Activated CD8-positive, alpha-beta T cell treated with anti-CD3 and anti-CD28 coated beads for 36 hours (primary cell): ENCODE measurements around the gene ATP4B. TPM values are rescaled to one million over a fixed set of nuclear protein-coding genes. Genes with fewer than 3 reads are reported as not detected.

Source experiments
- ATAC-seq: fragments of 200-7000 bp; cut with Tn5 transposase; one replicate; pipeline ENCODE4 v1.10.0; 2021; ENCODE audit warnings: mild to moderate bottlenecking, moderate library complexity
- CTCF ChIA-PET: fragments of 350-600 bp; sonication (Branson Sonifier 250); formaldehyde crosslinking; loops from one replicate; lab custom pipeline; 2021; ENCODE audit warnings: antibody characterized with exemption; lab: Charles Lee
- POLR2A ChIA-PET: fragments of 350-600 bp; sonication (Branson Sonifier 250); formaldehyde crosslinking; loops from one replicate; lab custom pipeline; 2021; ENCODE audit warnings: antibody characterized with exemption; lab: Charles Lee
- DNase-seq: peaks from one replicate; pipeline ENCODE4 v3.0.0-alpha.2; 2020
- H3K27ac Mint-ChIP-seq: one replicate; pipeline ENCODE4 v1.8.0; 2021; ENCODE audit warnings: mild to moderate bottlenecking, mixed read lengths
- H3K27me3 Mint-ChIP-seq: one replicate; pipeline ENCODE4 v1.8.0; 2021; ENCODE audit warnings: mixed read lengths
- H3K36me3 Mint-ChIP-seq: one replicate; pipeline ENCODE4 v1.8.0; 2021; ENCODE audit warnings: low read depth, mixed read lengths
- H3K4me1 Mint-ChIP-seq: one replicate; pipeline ENCODE4 v1.8.0; 2021; ENCODE audit warnings: low read depth, mixed read lengths
- H3K4me3 Mint-ChIP-seq: one replicate; pipeline ENCODE4 v1.8.0; 2021; ENCODE audit warnings: mild to moderate bottlenecking, moderate library complexity, mixed read lengths
- H3K9me3 Mint-ChIP-seq: one replicate; pipeline ENCODE4 v1.8.0; 2021; ENCODE audit warnings: mixed read lengths
- CTCF ChIP-seq: fragments of 200-600 bp; IDR thresholded peaks from one replicate; pipeline ENCODE4 v1.8.0; 2022; ENCODE audit warnings: antibody characterized with exemption, mild to moderate bottlenecking
- intact Hi-C: fragments of 100-400 bp; cut with micrococcal nuclease; formaldehyde crosslinking; loops from one replicate; pipeline ENCODE4 v1.10.0; 2022
- total RNA-seq, 2 experiments: library from RNA; stranded (reverse); gene quantifications; one replicate each; pipeline ENCODE4 v1.2.3, GENCODE V29; 2021

ATP4B gene
- total RNA-seq, 2 experiments from 2014 or later = not detected

- ATAC-seq = no peak
- Mint-ChIP-seq H3K27ac (no peak overlapping the region), H3K4me3 (no peak overlapping the region), H3K27me3 (no peaks in the 10 kb centered on the region), H3K36me3 (peaks cover 46% of the 10 kb centered on the region), H3K4me1 (peaks cover 17% of the 10 kb centered on the region), H3K9me3 (no peaks in the 10 kb centered on the region)
- TF ChIP-seq CTCF = no peak
- POLR2A ChIA-PET = no interaction called here
- intact Hi-C loops = no loop called here
- DNase-seq = no peak
- CTCF ChIA-PET = no interaction called here
These were observed 49.9 kb downstream of the ATP4B start for GRCh38 chr13:113607889-113608635.

GRCh38 chr13:113607056-113607888 is 50.7 kb downstream of the ATP4B start:
- CTCF ChIA-PET = no interaction called here
- H3K27me3 Mint-ChIP-seq = no peaks in the 10 kb centered on the region
- H3K27ac Mint-ChIP-seq = no peak overlapping the region
- TF ChIP-seq CTCF = no peak
- intact Hi-C loops = no loop called here
- H3K9me3 Mint-ChIP-seq = no peaks in the 10 kb centered on the region
- DNase-seq (no peak), ATAC-seq (no peak)
- POLR2A ChIA-PET = no interaction called here
- peaks cover 44% of the 10 kb centered on the region for H3K36me3 Mint-ChIP-seq
- no peak overlapping the region for H3K4me3 Mint-ChIP-seq
- peaks cover 21% of the 10 kb centered on the region for H3K4me1 Mint-ChIP-seq

- intact Hi-C loops = no loop called here
- CTCF ChIA-PET = no interaction called here
- ATAC-seq = no peak
- H3K27ac Mint-ChIP-seq = no peak overlapping the region
- H3K27me3 Mint-ChIP-seq = no peaks in the 10 kb centered on the region
- H3K9me3 Mint-ChIP-seq = no peaks in the 10 kb centered on the region
- peaks cover 26% of the 10 kb centered on the region for H3K4me1 Mint-ChIP-seq
- H3K4me3 Mint-ChIP-seq = no peak overlapping the region
- DNase-seq = no peak
- no peak for TF ChIP-seq CTCF
- peaks cover 31% of the 10 kb centered on the region for H3K36me3 Mint-ChIP-seq
- POLR2A ChIA-PET = no interaction called here
These were observed 52.0 kb downstream of the ATP4B start for GRCh38 chr13:113605866-113606438.

- Mint-ChIP-seq H3K27ac (no peak overlapping the region), H3K27me3 (no peaks in the 10 kb centered on the region), H3K4me1 (peaks cover 30% of the 10 kb centered on the region), H3K36me3 (peaks cover 27% of the 10 kb centered on the region), H3K4me3 (no peak overlapping the region), H3K9me3 (no peaks in the 10 kb centered on the region)
- TF ChIP-seq CTCF = no peak
- ATAC-seq = no peak
- POLR2A ChIA-PET = no interaction called here
- CTCF ChIA-PET = no interaction called here
- intact Hi-C loops = no loop called here
- DNase-seq = no peak
These were observed 52.5 kb downstream of the ATP4B start for GRCh38 chr13:113605461-113605860.

- Mint-ChIP-seq H3K9me3 (no peaks in the 10 kb centered on the region), H3K4me3 (no peak overlapping the region), H3K4me1 (peaks cover 32% of the 10 kb centered on the region), H3K36me3 (peaks cover 32% of the 10 kb centered on the region), H3K27ac (no peak overlapping the region), H3K27me3 (no peaks in the 10 kb centered on the region)
- POLR2A ChIA-PET = interaction anchor here (1.2 kb wide), 1 partner anchor 18 kb away, joined by 3 read pairs; no protein-coding TSS in a partner anchor
- DNase-seq (no peak), ATAC-seq (peak; percentile 72)
- intact Hi-C loops = no loop called here
- no peak for TF ChIP-seq CTCF
- CTCF ChIA-PET = no interaction called here
These were observed 53.8 kb downstream of the ATP4B start for GRCh38 chr13:113604186-113604585.
